ENCODE data around the gene IGFBP2. TPM values are rescaled to one million over a fixed set of nuclear protein-coding genes. Genes with fewer than 3 reads are reported as not detected.

IGFBP2 gene
- total and polyA plus RNA-seq, 2 experiments from 2014 or later = 5.6 to 40.1 TPM

- peak overlapping the region; percentile 48 for H3K4me2 ChIP-seq (ENCODE audit: unreplicated experiment)
- no peaks in the 10 kb centered on the region for H3K27me3 ChIP-seq (replicated peaks; ENCODE audit: insufficient read depth)
- H3F3A ChIP-seq (ENCODE audit: insufficient read depth) = peaks cover 6% of the 10 kb centered on the region
- H3K4me1 ChIP-seq (ENCODE audit: insufficient read depth) = peaks cover 28% of the 10 kb centered on the region
- no peak for DNase-seq
- no peaks in the 10 kb centered on the region for H3K79me2 ChIP-seq (ENCODE audit: insufficient read depth)
- H4K20me1 ChIP-seq (ENCODE audit: insufficient read depth) = no peaks in the 10 kb centered on the region
- peak overlapping the region; percentile 48 for H2AFZ ChIP-seq
- no peak overlapping the region for H3K9ac ChIP-seq
- H3K4me3 ChIP-seq = 0 out of 2 replicates have a peak overlapping the region, but pooled peaks have one; percentile 16
- no peaks in the 10 kb centered on the region for H3K36me3 ChIP-seq (ENCODE audit: low read depth)
- no peaks in the 10 kb centered on the region for H3K9me3 ChIP-seq (ENCODE audit: low read depth)
- TF ChIP-seq EZH2phosphoT487 (IDR thresholded peaks at IDR 0.05; ENCODE audit: insufficient read depth, low read depth) (no peak), EZH2 (IDR thresholded peaks at IDR 0.05; ENCODE audit: insufficient read depth, poor library complexity, severe bottlenecking) (no peak)
- WGBS, 2 experiments (ENCODE audit: low coverage in 1 of 2, low lambda C conversion rate in 2 of 2, missing lambda C conversion rate in 2 of 2) = 58 to 66% methylated on average over 8 of the region's 8 CpGs
- in situ Hi-C loops (cut with MboI) = no loop called here
- no peak overlapping the region for H3K27ac ChIP-seq
- no peaks in the 10 kb centered on the region for H3K9me2 ChIP-seq (ENCODE audit: insufficient read depth)
Observed at GRCh38 chr2:216711348-216711747, 78.1 kb downstream of the IGFBP2 start.

GRCh38 chr2:216713691-216714336, 80.6 kb downstream of the IGFBP2 start:
- no peaks in the 10 kb centered on the region for H3K9me2 ChIP-seq (ENCODE audit: insufficient read depth)
- H3K27ac ChIP-seq = peak overlapping the region; percentile 59
- H4K20me1 ChIP-seq (ENCODE audit: insufficient read depth) = no peaks in the 10 kb centered on the region
- no peaks in the 10 kb centered on the region for H3K36me3 ChIP-seq (ENCODE audit: low read depth)
- DNase-seq = peak; percentile 98
- H3K9me3 ChIP-seq (ENCODE audit: low read depth) = no peaks in the 10 kb centered on the region
- in situ Hi-C loops (cut with MboI) = no loop called here
- 11 to 14% methylated on average over 7 to 8 of the region's 8 CpGs for WGBS, 2 experiments (ENCODE audit: low coverage in 1 of 2, low lambda C conversion rate in 2 of 2, missing lambda C conversion rate in 2 of 2)
- no peak overlapping the region for H2AFZ ChIP-seq
- H3K27me3 ChIP-seq (replicated peaks; ENCODE audit: insufficient read depth) = no peaks in the 10 kb centered on the region
- H3K4me1 ChIP-seq (ENCODE audit: insufficient read depth) = peaks cover 28% of the 10 kb centered on the region
- peaks cover 6% of the 10 kb centered on the region for H3F3A ChIP-seq (ENCODE audit: insufficient read depth)
- peak overlapping the region; percentile 66 for H3K4me2 ChIP-seq (ENCODE audit: unreplicated experiment)
- H3K79me2 ChIP-seq (ENCODE audit: insufficient read depth) = no peaks in the 10 kb centered on the region
- TF ChIP-seq EZH2 (IDR thresholded peaks at IDR 0.05; ENCODE audit: insufficient read depth, poor library complexity, severe bottlenecking) (no peak), EZH2phosphoT487 (IDR thresholded peaks at IDR 0.05; ENCODE audit: insufficient read depth, low read depth) (no peak)
- peak overlapping the region; percentile 49 for H3K9ac ChIP-seq
- H3K4me3 ChIP-seq = 0 out of 2 replicates have a peak overlapping the region, but pooled peaks have one; percentile 14

Other genes with a start within 250 kb of the IGFBP2 start
- gene SMARCAL1, start 220.9 kb upstream of the IGFBP2 start, total RNA-seq (2014; rRNA removed; shearing (Covaris generic)) = 10.9 and 17.8 TPM in 2 replicates
- gene SMARCAL1, start 220.9 kb upstream of the IGFBP2 start, polyA plus RNA-seq (2016; fragmentation: Nextera tagmentation; extraction: Ambion mirVana) = 30.5 and 32.3 TPM in 2 replicates
- 979 and 1,006 TPM in 2 replicates for gene RPL37A, start 134.6 kb upstream of the IGFBP2 start, total RNA-seq (2014; rRNA removed; shearing (Covaris generic))
- gene RPL37A, start 134.6 kb upstream of the IGFBP2 start, polyA plus RNA-seq (2016; fragmentation: Nextera tagmentation; extraction: Ambion mirVana) = 1,627 and 1,708 TPM in 2 replicates
- gene IGFBP5, start 62.1 kb downstream of the IGFBP2 start, total RNA-seq (2014; rRNA removed; shearing (Covaris generic)) = 117 TPM in 2 replicates
- gene IGFBP5, start 62.1 kb downstream of the IGFBP2 start, polyA plus RNA-seq (2016; fragmentation: Nextera tagmentation; extraction: Ambion mirVana) = 37.9 and 39.8 TPM in 2 replicates
- not detected in 2 replicates for gene TNP1, start 226.6 kb downstream of the IGFBP2 start, total RNA-seq (2014; rRNA removed; shearing (Covaris generic))
- gene TNP1, start 226.6 kb downstream of the IGFBP2 start, polyA plus RNA-seq (2016; fragmentation: Nextera tagmentation; extraction: Ambion mirVana) = not detected in 2 replicates